Calu3 (cell line): ENCODE results near the gene RAB40B. TPM values are rescaled to one million over a fixed set of nuclear protein-coding genes. Genes with fewer than 3 reads are reported as not detected.

Experiments used
- BruUV-seq: library from RNA; stranded (reverse); fragments of 400-500 nt; replicated peaks from 2 replicates; lab custom pipeline; 2021; lab: Mats Ljungman, UMichigan
- CTCF ChIA-PET: fragments of 300-600 bp; sonication (Branson Sonifier 250); formaldehyde crosslinking; loops from one replicate; lab custom pipeline; 2022; ENCODE audit warnings: antibody characterized with exemption; lab: Charles Lee
- DNase-seq: peaks from one replicate; pipeline ENCODE4 v3.0.0; 2022
- H3K27ac Mint-ChIP-seq: one replicate; pipeline ENCODE4 v1.8.0; 2022; ENCODE audit warnings: mixed read lengths; ENCODE audit not compliant: unreplicated experiment
- H3K27me3 Mint-ChIP-seq: one replicate; pipeline ENCODE4 v1.8.0; 2022; ENCODE audit warnings: mixed read lengths; ENCODE audit not compliant: unreplicated experiment
- H3K36me3 Mint-ChIP-seq: one replicate; pipeline ENCODE4 v1.8.0; 2022; ENCODE audit warnings: mild to moderate bottlenecking, moderate library complexity, mixed read lengths; ENCODE audit not compliant: insufficient read depth, unreplicated experiment
- H3K4me1 Mint-ChIP-seq: one replicate; pipeline ENCODE4 v1.8.0; 2022; ENCODE audit warnings: mild to moderate bottlenecking, low read depth, mixed read lengths; ENCODE audit not compliant: unreplicated experiment
- H3K4me3 Mint-ChIP-seq: one replicate; pipeline ENCODE4 v1.8.0; 2022; ENCODE audit warnings: mild to moderate bottlenecking, low read depth, moderate library complexity, mixed read lengths; ENCODE audit not compliant: unreplicated experiment
- H3K9me3 Mint-ChIP-seq: one replicate; pipeline ENCODE4 v1.8.0; 2022; ENCODE audit warnings: low read depth, mixed read lengths; ENCODE audit not compliant: unreplicated experiment
- intact Hi-C: fragments of 100-400 bp; cut with micrococcal nuclease; formaldehyde crosslinking; loops from one replicate; pipeline ENCODE4 v1.10.0; 2022; ENCODE audit not compliant: unreplicated experiment
- total RNA-seq: library from RNA; stranded (reverse); gene quantifications from 2 replicates; pipeline ENCODE4 v1.2.3, GENCODE V29; 2022
- TF ChIP-seq, protein P1 (sequence below): fragments of 200-600 bp; IDR thresholded peaks from one replicate; pipeline ENCODE4 v1.8.0; 2022; ENCODE audit warnings: antibody characterized with exemption; ENCODE audit not compliant: unreplicated experiment

The RAB40B gene
- total RNA-seq, 1 experiment from 2014 or later, result 21.9 TPM

DNA sequence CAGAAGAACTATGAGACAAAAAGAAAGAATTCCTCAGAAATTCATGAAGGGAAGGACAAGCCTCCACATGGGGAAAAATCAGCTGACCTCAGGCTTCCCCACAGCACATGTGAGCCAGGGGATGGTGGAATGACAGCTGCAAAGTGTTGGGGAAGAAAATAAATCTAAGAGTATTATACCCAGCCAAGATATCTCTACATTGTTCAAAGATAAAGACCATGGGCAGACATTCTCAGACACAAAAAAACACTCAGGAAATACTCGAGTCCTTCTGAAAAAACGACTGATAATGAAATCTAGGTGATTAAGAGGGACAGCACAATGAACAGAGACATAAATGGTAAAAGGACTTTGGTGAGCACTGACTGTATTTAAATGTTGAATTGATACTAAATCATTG lies 3.9 kb downstream of the RAB40B start:
- H3K4me3 Mint-ChIP-seq, result no peak overlapping the region
- intact Hi-C loops, result no loop called here
- CTCF ChIA-PET, result no interaction called here
- no peak overlapping the region for H3K27ac Mint-ChIP-seq
- peaks cover 40% of the 10 kb centered on the region for H3K36me3 Mint-ChIP-seq
- TF ChIP-seq, protein P1, sequence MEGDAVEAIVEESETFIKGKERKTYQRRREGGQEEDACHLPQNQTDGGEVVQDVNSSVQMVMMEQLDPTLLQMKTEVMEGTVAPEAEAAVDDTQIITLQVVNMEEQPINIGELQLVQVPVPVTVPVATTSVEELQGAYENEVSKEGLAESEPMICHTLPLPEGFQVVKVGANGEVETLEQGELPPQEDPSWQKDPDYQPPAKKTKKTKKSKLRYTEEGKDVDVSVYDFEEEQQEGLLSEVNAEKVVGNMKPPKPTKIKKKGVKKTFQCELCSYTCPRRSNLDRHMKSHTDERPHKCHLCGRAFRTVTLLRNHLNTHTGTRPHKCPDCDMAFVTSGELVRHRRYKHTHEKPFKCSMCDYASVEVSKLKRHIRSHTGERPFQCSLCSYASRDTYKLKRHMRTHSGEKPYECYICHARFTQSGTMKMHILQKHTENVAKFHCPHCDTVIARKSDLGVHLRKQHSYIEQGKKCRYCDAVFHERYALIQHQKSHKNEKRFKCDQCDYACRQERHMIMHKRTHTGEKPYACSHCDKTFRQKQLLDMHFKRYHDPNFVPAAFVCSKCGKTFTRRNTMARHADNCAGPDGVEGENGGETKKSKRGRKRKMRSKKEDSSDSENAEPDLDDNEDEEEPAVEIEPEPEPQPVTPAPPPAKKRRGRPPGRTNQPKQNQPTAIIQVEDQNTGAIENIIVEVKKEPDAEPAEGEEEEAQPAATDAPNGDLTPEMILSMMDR, result no peak
- H3K27me3 Mint-ChIP-seq, result no peaks in the 10 kb centered on the region
- peaks cover 4% of the 10 kb centered on the region for H3K9me3 Mint-ChIP-seq
- peaks cover 24% of the 10 kb centered on the region for H3K4me1 Mint-ChIP-seq
- DNase-seq, result no peak
- TSS peak; percentile 30 for BruUV-seq

DNA sequence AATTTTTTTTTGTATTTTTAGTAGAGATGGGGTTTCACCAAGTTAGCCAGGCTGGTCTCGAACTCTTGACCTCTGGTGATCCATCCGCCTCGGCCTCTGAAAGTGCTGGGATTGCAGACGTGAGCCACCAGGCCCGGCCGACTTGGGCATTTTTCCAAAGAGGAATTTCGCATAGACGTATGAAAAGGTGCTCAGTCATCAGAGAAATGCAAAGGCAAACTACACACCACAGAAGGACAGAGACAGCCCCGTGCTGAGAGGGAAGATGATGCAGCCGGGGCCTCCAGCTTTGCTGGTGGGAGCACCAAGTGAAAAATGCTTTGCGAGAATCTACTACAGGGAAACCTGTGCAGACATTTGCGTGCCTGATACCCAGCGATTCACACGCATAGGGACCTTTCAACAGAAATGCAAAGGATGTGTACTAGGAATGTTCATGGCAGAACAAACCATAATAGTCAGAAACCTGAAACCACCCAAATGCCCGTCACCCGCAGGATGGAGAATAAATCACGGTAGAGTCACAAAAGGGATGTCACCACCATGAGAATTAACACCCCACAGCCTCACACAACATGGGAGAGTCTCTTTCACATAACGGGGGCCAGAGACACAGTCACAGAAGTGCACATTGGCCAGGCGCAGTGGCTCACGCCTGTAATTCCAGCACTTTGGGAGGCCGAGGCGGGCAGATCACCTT lies 5.2 kb downstream of the RAB40B start:
- intact Hi-C loops, result no loop called here
- Mint-ChIP-seq H3K36me3 (peaks cover 26% of the 10 kb centered on the region), H3K4me3 (no peak overlapping the region), H3K27me3 (no peaks in the 10 kb centered on the region), H3K27ac (no peak overlapping the region), H3K4me1 (peaks cover 19% of the 10 kb centered on the region), H3K9me3 (peaks cover 4% of the 10 kb centered on the region)
- DNase-seq, result no peak
- CTCF ChIA-PET, result no interaction called here
- no TSS peak for BruUV-seq
- TF ChIP-seq, protein P1, result no peak

DNA sequence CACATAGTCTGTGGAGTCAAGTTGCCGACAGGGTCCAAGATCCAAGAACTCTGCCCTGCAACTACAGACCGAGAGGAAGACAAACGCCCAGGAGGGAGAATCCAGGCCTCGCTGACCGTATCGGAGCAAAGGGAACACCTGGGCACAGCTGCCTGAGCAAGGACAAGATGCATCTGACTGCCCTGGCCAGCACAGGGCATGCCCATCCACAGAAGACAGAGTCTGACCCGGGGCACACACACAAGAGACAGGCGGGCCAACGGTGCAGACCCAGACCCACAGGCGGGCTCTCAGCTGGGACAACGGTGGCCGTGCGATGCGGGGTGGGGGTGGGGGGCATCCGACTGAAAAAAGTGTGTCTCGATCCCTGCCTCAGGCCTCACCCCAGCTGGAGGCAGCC lies 6.2 kb downstream of the RAB40B start:
- peaks cover 26% of the 10 kb centered on the region for H3K36me3 Mint-ChIP-seq
- H3K27ac Mint-ChIP-seq, result no peak overlapping the region
- no peak overlapping the region for H3K4me3 Mint-ChIP-seq
- intact Hi-C loops, result no loop called here
- BruUV-seq, result no TSS peak
- CTCF ChIA-PET, result no interaction called here
- no peak for DNase-seq
- peaks cover 27% of the 10 kb centered on the region for H3K4me1 Mint-ChIP-seq
- H3K9me3 Mint-ChIP-seq, result peaks cover 4% of the 10 kb centered on the region
- no peaks in the 10 kb centered on the region for H3K27me3 Mint-ChIP-seq
- TF ChIP-seq, protein P1, result no peak

DNA sequence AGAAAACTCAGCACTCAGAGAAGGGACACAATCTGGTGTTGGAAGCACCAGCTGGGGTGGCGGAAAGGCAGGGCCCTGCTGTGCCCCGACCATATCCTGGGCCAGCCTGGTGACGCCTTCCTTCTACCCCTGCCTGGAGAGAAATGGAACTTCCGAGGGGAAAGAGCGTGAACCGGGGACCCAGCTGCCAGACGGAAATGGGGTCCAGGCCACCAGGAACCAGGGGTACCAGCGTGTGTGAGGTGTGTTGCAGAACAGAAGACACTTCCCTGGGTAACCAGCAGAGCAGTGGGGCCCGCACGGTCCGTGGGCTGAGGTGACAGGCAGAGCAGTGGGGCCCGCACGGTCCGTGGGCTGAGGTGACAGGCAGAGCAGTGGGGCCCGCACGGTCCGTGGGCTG lies 6.8 kb downstream of the RAB40B start:
- no TSS peak for BruUV-seq
- H3K27me3 Mint-ChIP-seq, result no peaks in the 10 kb centered on the region
- peaks cover 32% of the 10 kb centered on the region for H3K4me1 Mint-ChIP-seq
- TF ChIP-seq, protein P1, result no peak
- H3K9me3 Mint-ChIP-seq, result peaks cover 4% of the 10 kb centered on the region
- no peak overlapping the region for H3K4me3 Mint-ChIP-seq
- no peak overlapping the region for H3K27ac Mint-ChIP-seq
- H3K36me3 Mint-ChIP-seq, result peaks cover 26% of the 10 kb centered on the region
- CTCF ChIA-PET, result no interaction called here
- DNase-seq, result no peak
- intact Hi-C loops, result no loop called here
